Stimulated activated CD4-positive, alpha-beta T cell treated with anti-CD3 and anti-CD28 coated beads, TNF-alpha, amount 100 ng/mL, for 4 hours (primary cell): ENCODE measurements around the gene UBE2E2.

ENCODE experiments used
- DNase-seq, 3 experiments: peaks; one replicate each; pipeline ENCODE4 v3.0.0-alpha.2; 2020; ENCODE audit warnings: low read depth in 3 of 3

UBE2E2 gene

GRCh38 chr3:23389089-23389488 lies 186.0 kb downstream of the UBE2E2 start:
- DNase-seq = no peak

GRCh38 chr3:23389686-23390085 lies 186.6 kb downstream of the UBE2E2 start:
- no peak for DNase-seq

GRCh38 chr3:23390446-23390845 lies 187.3 kb downstream of the UBE2E2 start:
- DNase-seq = no peak

- no peak for DNase-seq
Observed at GRCh38 chr3:23390989-23391553, 187.9 kb downstream of the UBE2E2 start.

GRCh38 chr3:23395115-23395514 lies 192.0 kb downstream of the UBE2E2 start:
- DNase-seq = no peak

GRCh38 chr3:23396746-23397145 lies 193.6 kb downstream of the UBE2E2 start:
- no peak for DNase-seq

GRCh38 chr3:23399221-23399620 lies 196.1 kb downstream of the UBE2E2 start:
- no peak for DNase-seq

- no peak for DNase-seq
Observed at GRCh38 chr3:23402728-23403492, 199.8 kb downstream of the UBE2E2 start.

GRCh38 chr3:23404246-23404645 lies 201.1 kb downstream of the UBE2E2 start:
- no peak for DNase-seq

GRCh38 chr3:23405081-23405480 lies 202.0 kb downstream of the UBE2E2 start:
- DNase-seq = no peak

GRCh38 chr3:23406601-23407000 lies 203.5 kb downstream of the UBE2E2 start:
- DNase-seq = no peak

GRCh38 chr3:23418026-23418425 lies 214.9 kb downstream of the UBE2E2 start:
- DNase-seq = no peak

GRCh38 chr3:23421811-23422516 lies 218.8 kb downstream of the UBE2E2 start:
- DNase-seq = no peak

GRCh38 chr3:23422517-23422851 lies 219.4 kb downstream of the UBE2E2 start:
- DNase-seq = no peak

- DNase-seq = no peak
Observed at GRCh38 chr3:23425410-23425809, 222.3 kb downstream of the UBE2E2 start.

- no peak for DNase-seq
Observed at GRCh38 chr3:23430781-23431398, 227.8 kb downstream of the UBE2E2 start.

- no peak for DNase-seq
Observed at GRCh38 chr3:23431764-23432163, 228.6 kb downstream of the UBE2E2 start.

- no peak for DNase-seq
Observed at GRCh38 chr3:23435318-23435717, 232.2 kb downstream of the UBE2E2 start.

- DNase-seq = no peak
Observed at GRCh38 chr3:23435904-23436303, 232.8 kb downstream of the UBE2E2 start.

GRCh38 chr3:23437484-23438145 lies 234.5 kb downstream of the UBE2E2 start:
- DNase-seq = no peak

GRCh38 chr3:23438657-23439056 lies 235.5 kb downstream of the UBE2E2 start:
- DNase-seq = no peak

GRCh38 chr3:23439080-23439479 lies 236.0 kb downstream of the UBE2E2 start:
- no peak for DNase-seq
